Neural cell (in vitro differentiated cells): ENCODE data around the gene SERPINB6. TPM values are rescaled to one million over a fixed set of nuclear protein-coding genes. Genes with fewer than 3 reads are reported as not detected.

ENCODE experiments used
- H2AFZ ChIP-seq: fragments of 200-600, 300-800 bp; sonication (generic), shearing (Covaris generic); 2 replicates; pipeline ENCODE4 v1.6.0; 2014; ENCODE audit warnings: low read depth, mild to moderate bottlenecking, antibody characterized with exemption, low read length, moderate library complexity
- H3F3A ChIP-seq: fragments of 200-600 bp; shearing (Covaris generic); 2 replicates; pipeline ENCODE4 v1.6.1; 2016; ENCODE audit warnings: mild to moderate bottlenecking, moderate library complexity, mixed read lengths, antibody characterized with exemption, low read length; ENCODE audit not compliant: insufficient read depth, poor library complexity, severe bottlenecking
- H3K27ac ChIP-seq: fragments of 200-600, 300-800 bp; sonication (generic), shearing (Covaris generic); 2 replicates; pipeline ENCODE4 v1.5.1; 2014; ENCODE audit warnings: mild to moderate bottlenecking, low read length, moderate library complexity
- H3K27me3 ChIP-seq: fragments of 300-800, 200-600 bp; sonication (generic), shearing (Covaris generic); 2 replicates; pipeline ENCODE4 v1.6.0; 2014; ENCODE audit warnings: mild to moderate bottlenecking, low read depth, low read length, moderate library complexity; ENCODE audit not compliant: insufficient read depth
- H3K36me3 ChIP-seq: fragments of 300-800, 200-600 bp; sonication (generic), shearing (Covaris generic); 2 replicates; pipeline ENCODE4 v1.5.1; 2014; ENCODE audit warnings: mild to moderate bottlenecking, antibody characterized with exemption, low read length, moderate library complexity; ENCODE audit not compliant: insufficient read depth
- H3K4me2 ChIP-seq: fragments of 300-800, 200-600 bp; sonication (generic), shearing (Covaris generic); 2 replicates; pipeline ENCODE4 v1.6.0; 2014; ENCODE audit warnings: mild to moderate bottlenecking, low read length
- H3K4me3 ChIP-seq: fragments of 300-800, 200-600 bp; sonication (generic), shearing (Covaris generic); 2 replicates; pipeline ENCODE4 v1.5.1; 2014; ENCODE audit warnings: mild to moderate bottlenecking, low read length, moderate library complexity
- H3K79me2 ChIP-seq: fragments of 200-600 bp; shearing (Covaris generic); replicated peaks from 2 replicates; pipeline ENCODE4 v1.6.0; 2014; ENCODE audit warnings: mild to moderate bottlenecking, low read length, moderate library complexity; ENCODE audit not compliant: insufficient read depth
- H3K9ac ChIP-seq: fragments of 300-800, 200-600 bp; sonication (generic), shearing (Covaris generic); 2 replicates; pipeline ENCODE4 v1.6.1; 2016; ENCODE audit warnings: mild to moderate bottlenecking, low read length, mixed read lengths
- H3K9me2 ChIP-seq: fragments of 200-600 bp; shearing (Covaris generic); 2 replicates; pipeline ENCODE4 v1.6.1; 2016; ENCODE audit warnings: mild to moderate bottlenecking, low read length, mixed read lengths; ENCODE audit not compliant: insufficient read depth
- H3K9me3 ChIP-seq: fragments of 200-600, 300-800 bp; sonication (generic), shearing (Covaris generic); 2 replicates; pipeline ENCODE4 v1.6.1; 2016; ENCODE audit warnings: mild to moderate bottlenecking, mixed run types, low read length, moderate library complexity, mixed read lengths
- H4K20me1 ChIP-seq: fragments of 200-600 bp; shearing (Covaris generic); 2 replicates; pipeline ENCODE4 v1.6.1; 2016; ENCODE audit warnings: mild to moderate bottlenecking, mixed run types; ENCODE audit not compliant: insufficient read depth
- CTCF ChIP-seq: fragments of 450-650 bp; IDR thresholded peaks from 2 replicates; pipeline ENCODE4 v1.5.1; 2014; ENCODE audit warnings: antibody characterized with exemption, mild to moderate bottlenecking, moderate library complexity; ENCODE audit not compliant: poor library complexity, severe bottlenecking
- EP300 ChIP-seq: fragments of 450-650 bp; conservative IDR thresholded peaks from 2 replicates; pipeline ENCODE4 v1.6.1; 2014; ENCODE audit warnings: antibody characterized with exemption, mild to moderate bottlenecking, moderate library complexity; ENCODE audit not compliant: poor library complexity, severe bottlenecking
- EZH2 ChIP-seq: fragments of 200-600, 300-800 bp; shearing (Covaris generic), sonication (generic); IDR thresholded peaks from 2 replicates; pipeline ENCODE4 v1.6.1; 2014; ENCODE audit warnings: antibody characterized with exemption, low read length, borderline replicate concordance, mild to moderate bottlenecking; ENCODE audit not compliant: insufficient read depth, poor library complexity, severe bottlenecking
- MXI1 ChIP-seq: fragments of 450-650 bp; conservative IDR thresholded peaks from 2 replicates; pipeline ENCODE4 v1.6.1; 2014; ENCODE audit warnings: antibody characterized with exemption, mild to moderate bottlenecking; ENCODE audit not compliant: poor library complexity, severe bottlenecking
- POLR2AphosphoS5 ChIP-seq: IDR thresholded peaks from 2 replicates; pipeline ENCODE4 v1.6.1; 2012
- RAD21 ChIP-seq: fragments of 450-650 bp; conservative IDR thresholded peaks from 2 replicates; pipeline ENCODE4 v1.6.1; 2014; ENCODE audit warnings: antibody characterized with exemption, mild to moderate bottlenecking, moderate library complexity
- SMC3 ChIP-seq: fragments of 450-650 bp; conservative IDR thresholded peaks from 2 replicates; pipeline ENCODE4 v1.6.1; 2014; ENCODE audit warnings: antibody characterized with exemption, mild to moderate bottlenecking, moderate library complexity; ENCODE audit not compliant: poor library complexity
- TAF1 ChIP-seq: IDR thresholded peaks from 2 replicates; pipeline ENCODE4 v1.6.1; 2012; ENCODE audit warnings: low read depth
- polyA plus RNA-seq: library from polyadenylated mRNA; depleted of rRNA; stranded (reverse); fragments of >200 nt; gene quantifications from 2 replicates; pipeline ENCODE4 v1.2.3, GENCODE V29; 2014
- TF ChIP-seq, protein P1 (sequence below): IDR thresholded peaks from 2 replicates; pipeline ENCODE4 v1.6.1; 2012; ENCODE audit warnings: borderline replicate concordance

Gene SERPINB6
- polyA plus RNA-seq, 1 donor from 2014 or later: 2.3 TPM

DNA sequence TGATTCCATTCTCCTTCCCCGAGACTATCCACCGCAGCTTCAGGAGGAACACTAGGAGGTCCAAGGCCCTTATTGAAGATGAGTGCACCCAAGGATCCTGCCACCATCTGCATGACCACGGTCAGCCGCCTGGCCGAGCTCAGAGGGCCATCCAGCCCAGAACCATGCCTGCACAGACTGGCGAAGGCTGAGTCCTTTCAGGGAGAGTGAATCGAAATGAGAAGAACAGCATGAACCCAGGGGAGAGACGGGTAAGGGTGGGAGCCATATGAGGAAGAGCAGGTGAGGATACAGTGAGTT, 26.3 kb downstream of the SERPINB6 start:
- no peak overlapping the region for H2AFZ ChIP-seq
- no peak overlapping the region for H3K4me2 ChIP-seq
- no peak overlapping the region for H3K27ac ChIP-seq
- no peak for TF ChIP-seq RAD21
- no peak for TF ChIP-seq POLR2AphosphoS5
- TF ChIP-seq CTCF: no peak
- no peak for TF ChIP-seq TAF1
- TF ChIP-seq EZH2: no peak
- TF ChIP-seq MXI1: no peak
- no peak for TF ChIP-seq EP300
- TF ChIP-seq, protein P1, sequence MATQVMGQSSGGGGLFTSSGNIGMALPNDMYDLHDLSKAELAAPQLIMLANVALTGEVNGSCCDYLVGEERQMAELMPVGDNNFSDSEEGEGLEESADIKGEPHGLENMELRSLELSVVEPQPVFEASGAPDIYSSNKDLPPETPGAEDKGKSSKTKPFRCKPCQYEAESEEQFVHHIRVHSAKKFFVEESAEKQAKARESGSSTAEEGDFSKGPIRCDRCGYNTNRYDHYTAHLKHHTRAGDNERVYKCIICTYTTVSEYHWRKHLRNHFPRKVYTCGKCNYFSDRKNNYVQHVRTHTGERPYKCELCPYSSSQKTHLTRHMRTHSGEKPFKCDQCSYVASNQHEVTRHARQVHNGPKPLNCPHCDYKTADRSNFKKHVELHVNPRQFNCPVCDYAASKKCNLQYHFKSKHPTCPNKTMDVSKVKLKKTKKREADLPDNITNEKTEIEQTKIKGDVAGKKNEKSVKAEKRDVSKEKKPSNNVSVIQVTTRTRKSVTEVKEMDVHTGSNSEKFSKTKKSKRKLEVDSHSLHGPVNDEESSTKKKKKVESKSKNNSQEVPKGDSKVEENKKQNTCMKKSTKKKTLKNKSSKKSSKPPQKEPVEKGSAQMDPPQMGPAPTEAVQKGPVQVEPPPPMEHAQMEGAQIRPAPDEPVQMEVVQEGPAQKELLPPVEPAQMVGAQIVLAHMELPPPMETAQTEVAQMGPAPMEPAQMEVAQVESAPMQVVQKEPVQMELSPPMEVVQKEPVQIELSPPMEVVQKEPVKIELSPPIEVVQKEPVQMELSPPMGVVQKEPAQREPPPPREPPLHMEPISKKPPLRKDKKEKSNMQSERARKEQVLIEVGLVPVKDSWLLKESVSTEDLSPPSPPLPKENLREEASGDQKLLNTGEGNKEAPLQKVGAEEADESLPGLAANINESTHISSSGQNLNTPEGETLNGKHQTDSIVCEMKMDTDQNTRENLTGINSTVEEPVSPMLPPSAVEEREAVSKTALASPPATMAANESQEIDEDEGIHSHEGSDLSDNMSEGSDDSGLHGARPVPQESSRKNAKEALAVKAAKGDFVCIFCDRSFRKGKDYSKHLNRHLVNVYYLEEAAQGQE: no peak
- no peak for TF ChIP-seq SMC3
- H3K9me3 ChIP-seq: no peaks in the 10 kb centered on the region
- no peaks in the 10 kb centered on the region for H3K27me3 ChIP-seq
- H3F3A ChIP-seq: no peaks in the 10 kb centered on the region
- H3K4me3 ChIP-seq: no peak overlapping the region
- H3K9ac ChIP-seq: no peak overlapping the region
- H4K20me1 ChIP-seq: no peaks in the 10 kb centered on the region
- no peaks in the 10 kb centered on the region for H3K36me3 ChIP-seq
- no peaks in the 10 kb centered on the region for H3K79me2 ChIP-seq
- H3K9me2 ChIP-seq: no peaks in the 10 kb centered on the region

GRCh38 chr6:2944405-2945152, 26.8 kb downstream of the SERPINB6 start:
- Histone ChIP-seq H3F3A (no peaks in the 10 kb centered on the region), H3K36me3 (no peaks in the 10 kb centered on the region), H3K9me3 (no peaks in the 10 kb centered on the region), H3K4me3 (no peak overlapping the region), H3K27me3 (no peaks in the 10 kb centered on the region), H3K79me2 (no peaks in the 10 kb centered on the region), H3K9ac (no peak overlapping the region), H3K27ac (no peak overlapping the region), H2AFZ (no peak overlapping the region), H3K9me2 (no peaks in the 10 kb centered on the region), H4K20me1 (no peaks in the 10 kb centered on the region), H3K4me2 (no peak overlapping the region)
- TF ChIP-seq MXI1 (no peak), POLR2AphosphoS5 (no peak)

GRCh38 chr6:2943564-2943955, 27.8 kb downstream of the SERPINB6 start:
- Histone ChIP-seq H3K9me2 (no peaks in the 10 kb centered on the region), H3F3A (no peaks in the 10 kb centered on the region), H2AFZ (no peak overlapping the region), H3K27ac (no peak overlapping the region), H3K27me3 (no peaks in the 10 kb centered on the region), H3K9ac (no peak overlapping the region), H3K4me3 (no peak overlapping the region), H3K79me2 (no peaks in the 10 kb centered on the region), H3K36me3 (no peaks in the 10 kb centered on the region), H3K4me2 (no peak overlapping the region), H4K20me1 (no peaks in the 10 kb centered on the region), H3K9me3 (no peaks in the 10 kb centered on the region)
- TF ChIP-seq, protein P1: no peak
- TF ChIP-seq MXI1 (no peak), TAF1 (no peak), SMC3 (no peak), EZH2 (no peak), CTCF (no peak), RAD21 (no peak)
